Astrocyte of the cerebellum (primary cell): ENCODE data around the gene PYM1.

ENCODE experiments used
- DNase-seq: peaks from one replicate; pipeline ENCODE4 v3.0.0-alpha.2; 2011; ENCODE audit warnings: low read depth
- H3K4me3 ChIP-seq: 2 replicates; pipeline ENCODE4 v1.5.1; 2011; ENCODE audit warnings: mild to moderate bottlenecking, low read depth, low read length, moderate library complexity
- in situ Hi-C: cut with HindIII; loops from 2 replicates; pipeline ENCODE4 v1.10.0; 2017; ENCODE audit warnings: low sequenced_read_pairs
- TF ChIP-seq, protein P1 (sequence below): IDR thresholded peaks from 2 replicates; pipeline ENCODE4 v1.5.1; 2012; ENCODE audit warnings: low read length, low read depth, moderate library complexity, mild to moderate bottlenecking; ENCODE audit errors: missing control alignments

Gene PYM1

GRCh38 chr12:55970775-55971174 is 43.1 kb upstream of the PYM1 start:
- H3K4me3 ChIP-seq: no peak overlapping the region
- TF ChIP-seq, protein P1, sequence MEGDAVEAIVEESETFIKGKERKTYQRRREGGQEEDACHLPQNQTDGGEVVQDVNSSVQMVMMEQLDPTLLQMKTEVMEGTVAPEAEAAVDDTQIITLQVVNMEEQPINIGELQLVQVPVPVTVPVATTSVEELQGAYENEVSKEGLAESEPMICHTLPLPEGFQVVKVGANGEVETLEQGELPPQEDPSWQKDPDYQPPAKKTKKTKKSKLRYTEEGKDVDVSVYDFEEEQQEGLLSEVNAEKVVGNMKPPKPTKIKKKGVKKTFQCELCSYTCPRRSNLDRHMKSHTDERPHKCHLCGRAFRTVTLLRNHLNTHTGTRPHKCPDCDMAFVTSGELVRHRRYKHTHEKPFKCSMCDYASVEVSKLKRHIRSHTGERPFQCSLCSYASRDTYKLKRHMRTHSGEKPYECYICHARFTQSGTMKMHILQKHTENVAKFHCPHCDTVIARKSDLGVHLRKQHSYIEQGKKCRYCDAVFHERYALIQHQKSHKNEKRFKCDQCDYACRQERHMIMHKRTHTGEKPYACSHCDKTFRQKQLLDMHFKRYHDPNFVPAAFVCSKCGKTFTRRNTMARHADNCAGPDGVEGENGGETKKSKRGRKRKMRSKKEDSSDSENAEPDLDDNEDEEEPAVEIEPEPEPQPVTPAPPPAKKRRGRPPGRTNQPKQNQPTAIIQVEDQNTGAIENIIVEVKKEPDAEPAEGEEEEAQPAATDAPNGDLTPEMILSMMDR: no peak
- DNase-seq: no peak
- in situ Hi-C loops: loop anchor here (10.0 kb wide), 1 partner anchor 64 kb away; no protein-coding TSS in a partner anchor

GRCh38 chr12:55969356-55969755 is 41.7 kb upstream of the PYM1 start:
- in situ Hi-C loops: no loop called here

DNA sequence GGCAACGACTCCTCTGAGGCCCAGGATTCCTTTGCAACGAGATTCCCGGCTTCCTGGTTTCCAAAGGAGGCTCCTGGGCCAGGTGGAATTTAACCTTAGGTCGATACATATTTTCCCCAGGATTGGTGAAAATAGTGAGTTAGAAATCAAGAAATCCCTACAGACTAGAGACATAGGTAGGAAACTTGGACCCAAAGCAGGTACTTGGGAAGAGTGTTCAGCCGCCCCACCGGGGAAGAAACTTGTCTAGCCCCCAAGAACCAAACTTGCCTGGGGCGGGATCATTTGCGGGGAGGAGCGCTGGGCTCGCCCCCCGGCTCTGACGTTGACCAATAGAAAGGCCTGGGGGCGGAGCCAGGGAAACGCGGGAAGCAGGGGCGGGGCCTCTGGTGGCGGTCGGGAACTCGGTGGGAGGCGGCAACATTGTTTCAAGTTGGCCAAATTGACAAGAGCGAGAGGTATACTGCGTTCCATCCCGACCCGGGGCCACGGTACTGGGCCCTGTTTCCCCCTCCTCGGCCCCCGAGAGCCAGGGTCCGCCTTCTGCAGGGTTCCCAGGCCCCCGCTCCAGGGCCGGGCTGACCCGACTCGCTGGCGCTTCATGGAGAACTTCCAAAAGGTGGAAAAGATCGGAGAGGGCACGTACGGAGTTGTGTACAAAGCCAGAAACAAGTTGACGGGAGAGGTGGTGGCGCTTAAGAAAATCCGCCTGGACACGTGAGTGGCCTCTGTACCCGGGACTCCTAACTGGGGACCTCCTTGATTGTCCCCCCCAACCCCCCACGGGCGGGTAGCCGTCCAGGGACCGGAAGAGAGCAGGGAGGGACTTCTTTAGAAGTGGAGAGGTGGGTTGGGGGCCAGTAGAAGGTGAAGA is 39.0 kb upstream of the PYM1 start, which contains the start of gene CDK2:
Gene CDK2, plus strand, starts transcription at position 423 of the 874 bp plus-strand sequence. Its CDS starts 179 bp downstream, at position 602.
- TF ChIP-seq, protein P1: no peak
- in situ Hi-C loops: no loop called here
- no peak for DNase-seq
- peak within 1 kb of the TSS; percentile 84 for H3K4me3 ChIP-seq

More at GRCh38 chr12:55969356-55969755, 41.7 kb upstream of the PYM1 start:
- no peak overlapping the region for H3K4me3 ChIP-seq
- TF ChIP-seq, protein P1: no peak
- no peak for DNase-seq

DNA sequence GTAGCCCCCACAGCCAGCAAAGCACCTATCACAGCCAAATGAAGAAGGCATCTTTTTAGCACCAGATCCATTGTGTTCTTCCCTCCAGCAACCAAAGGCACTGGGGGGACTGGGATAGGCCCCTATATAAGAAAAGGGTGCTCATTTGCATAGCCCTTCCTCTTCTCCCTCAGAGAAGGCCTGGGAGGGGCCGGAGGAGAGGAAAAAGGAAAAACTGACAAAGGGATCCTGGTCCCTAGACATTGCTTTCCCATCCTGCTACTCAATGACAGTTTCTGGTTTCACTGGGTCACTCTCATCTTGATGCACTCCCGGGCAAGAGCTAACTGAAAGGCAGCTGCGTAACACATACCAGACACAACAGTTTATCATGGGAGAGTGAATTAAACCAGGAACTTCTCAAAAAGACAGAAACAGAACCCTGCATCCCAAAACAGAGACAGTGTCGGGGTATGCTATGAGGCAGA is 38.3 kb upstream of the PYM1 start, which contains the start of gene PMEL:
Gene PMEL, minus strand, starts transcription at position 102 of the 467 bp plus-strand sequence. Its CDS starts 31 bp downstream, at position 71.
- TF ChIP-seq, protein P1: no peak
- H3K4me3 ChIP-seq: peak within 1 kb of the TSS; percentile 84
- no peak for DNase-seq
- in situ Hi-C loops: no loop called here

DNA sequence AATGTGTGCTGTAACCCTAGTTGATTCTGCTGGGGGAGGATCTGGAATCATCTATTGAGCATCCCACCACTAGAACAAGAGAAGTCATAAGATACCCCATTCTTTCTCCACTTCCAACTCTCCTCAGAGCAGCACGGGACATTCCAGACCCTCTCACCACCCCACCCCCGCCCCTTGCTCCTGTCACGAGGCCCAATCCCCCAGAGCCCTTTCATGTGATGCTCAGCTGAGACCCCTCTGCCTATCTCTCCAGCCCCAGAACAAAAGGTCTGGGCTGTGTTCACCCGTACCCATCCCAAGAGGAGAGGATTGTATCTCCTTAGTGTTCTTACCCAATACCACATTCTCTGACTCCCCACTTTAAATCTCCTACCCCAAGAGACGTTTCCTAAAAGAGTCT is 37.5 kb upstream of the PYM1 start:
- H3K4me3 ChIP-seq: no peak overlapping the region
- TF ChIP-seq, protein P1: no peak
- DNase-seq: no peak
- in situ Hi-C loops: no loop called here

GRCh38 chr12:55963760-55964159 is 36.1 kb upstream of the PYM1 start:
- TF ChIP-seq, protein P1: no peak
- in situ Hi-C loops: no loop called here
- no peak overlapping the region for H3K4me3 ChIP-seq
- no peak for DNase-seq
